GM18519 (cell line): ENCODE results near the gene TIAM2.
"Not testable (repeated sequence)": the region's sequence is repeated elsewhere in the genome, so short reads cannot be mapped to it uniquely, and the experiment has no call there.

Experiments
- ATAC-seq: cut with Tn5 transposase; IDR thresholded peaks from one replicate; pipeline ENCODE4 v1.9.1; 2021; ENCODE audit warnings: mild to moderate bottlenecking, moderate library complexity; ENCODE audit not compliant: unreplicated experiment, low FRiP score

TIAM2 gene

GRCh38 chr6:155219299-155219698 lies 224.2 kb downstream of the TIAM2 start:
- ATAC-seq, result no peak

GRCh38 chr6:155219858-155220301 lies 224.8 kb downstream of the TIAM2 start:
- no peak for ATAC-seq

- no peak for ATAC-seq
Measured at GRCh38 chr6:155221086-155221485, 226.0 kb downstream of the TIAM2 start.

GRCh38 chr6:155222506-155222905 lies 227.4 kb downstream of the TIAM2 start:
- ATAC-seq, result no peak

GRCh38 chr6:155223646-155224451 lies 228.7 kb downstream of the TIAM2 start:
- ATAC-seq, result peak; percentile 97

- ATAC-seq, result no peak
Measured at GRCh38 chr6:155224618-155225017, 229.5 kb downstream of the TIAM2 start.

- ATAC-seq, result no peak
Measured at GRCh38 chr6:155227046-155227445, 231.9 kb downstream of the TIAM2 start.

GRCh38 chr6:155228546-155229166 lies 233.5 kb downstream of the TIAM2 start:
- ATAC-seq, result no peak

GRCh38 chr6:155230975-155231374 lies 235.9 kb downstream of the TIAM2 start:
- ATAC-seq, result not testable (repeated sequence)

- no peak for ATAC-seq
Measured at GRCh38 chr6:155232848-155233247, 237.7 kb downstream of the TIAM2 start.

GRCh38 chr6:155234167-155234566 lies 239.1 kb downstream of the TIAM2 start:
- no peak for ATAC-seq

- no peak for ATAC-seq
Measured at GRCh38 chr6:155234687-155235086, 239.6 kb downstream of the TIAM2 start.

GRCh38 chr6:155235087-155235486 lies 240.0 kb downstream of the TIAM2 start:
- no peak for ATAC-seq

GRCh38 chr6:155237613-155238012 lies 242.5 kb downstream of the TIAM2 start:
- ATAC-seq, result no peak

- ATAC-seq, result no peak
Measured at GRCh38 chr6:155240905-155241600, 245.9 kb downstream of the TIAM2 start.

GRCh38 chr6:155241966-155242365 lies 246.9 kb downstream of the TIAM2 start:
- ATAC-seq, result no peak

- ATAC-seq, result no peak
Measured at GRCh38 chr6:155244434-155244833, 249.3 kb downstream of the TIAM2 start.

GRCh38 chr6:155245193-155245592 lies 250.1 kb downstream of the TIAM2 start:
- ATAC-seq, result no peak

- no peak for ATAC-seq
Measured at GRCh38 chr6:155245831-155246230, 250.7 kb downstream of the TIAM2 start.

GRCh38 chr6:155246825-155247224 lies 251.7 kb downstream of the TIAM2 start:
- ATAC-seq, result no peak

- ATAC-seq, result no peak
Measured at GRCh38 chr6:155247618-155248007, 252.5 kb downstream of the TIAM2 start.
